HL-60 (cell line): Measurements from ENCODE around the gene PDE8A.

ENCODE experiments used
- GABPA ChIP-seq: IDR thresholded peaks from 2 replicates; pipeline ENCODE4 v1.6.1; 2012; ENCODE audit warnings: low read depth
- POLR2AphosphoS5 ChIP-seq: IDR thresholded peaks from 2 replicates; pipeline ENCODE4 v1.6.1; 2012; ENCODE audit warnings: low read depth
- SPI1 ChIP-seq: IDR thresholded peaks from 2 replicates; pipeline ENCODE4 v1.6.1; 2012; ENCODE audit warnings: low read depth, mild to moderate bottlenecking, borderline replicate concordance
- TF ChIP-seq, protein P1 (sequence below): IDR thresholded peaks from one replicate; pipeline ENCODE4 v1.5.1; 2011; ENCODE audit warnings: low read length, control low read depth, inconsistent platforms; ENCODE audit not compliant: insufficient read depth
- TF ChIP-seq, protein P2 (sequence below): IDR thresholded peaks from 2 replicates; pipeline ENCODE4 v1.6.1; 2012; ENCODE audit warnings: low read depth; ENCODE audit not compliant: insufficient replicate concordance

DNA sequence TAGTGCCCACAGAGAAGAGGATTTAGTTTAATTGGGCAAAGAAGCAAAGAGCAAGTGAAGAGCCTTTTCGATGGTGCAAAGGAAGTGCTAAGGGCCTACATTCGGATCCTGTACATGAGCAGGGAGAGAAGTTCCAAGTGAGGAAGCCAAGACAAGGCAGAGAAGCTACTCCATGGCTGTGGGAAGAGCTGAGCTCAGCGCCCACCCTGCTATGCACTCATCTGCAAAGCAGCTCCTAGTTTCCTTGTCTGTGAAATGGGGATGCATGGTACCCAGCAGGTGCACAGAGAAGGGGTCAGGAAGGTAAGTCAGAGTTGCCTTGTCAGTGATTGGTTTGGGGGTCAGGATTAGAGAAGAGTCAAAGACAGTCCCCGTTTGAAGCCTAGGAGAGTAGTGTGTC lies 126.5 kb downstream of the PDE8A start:
- TF ChIP-seq, protein P1, sequence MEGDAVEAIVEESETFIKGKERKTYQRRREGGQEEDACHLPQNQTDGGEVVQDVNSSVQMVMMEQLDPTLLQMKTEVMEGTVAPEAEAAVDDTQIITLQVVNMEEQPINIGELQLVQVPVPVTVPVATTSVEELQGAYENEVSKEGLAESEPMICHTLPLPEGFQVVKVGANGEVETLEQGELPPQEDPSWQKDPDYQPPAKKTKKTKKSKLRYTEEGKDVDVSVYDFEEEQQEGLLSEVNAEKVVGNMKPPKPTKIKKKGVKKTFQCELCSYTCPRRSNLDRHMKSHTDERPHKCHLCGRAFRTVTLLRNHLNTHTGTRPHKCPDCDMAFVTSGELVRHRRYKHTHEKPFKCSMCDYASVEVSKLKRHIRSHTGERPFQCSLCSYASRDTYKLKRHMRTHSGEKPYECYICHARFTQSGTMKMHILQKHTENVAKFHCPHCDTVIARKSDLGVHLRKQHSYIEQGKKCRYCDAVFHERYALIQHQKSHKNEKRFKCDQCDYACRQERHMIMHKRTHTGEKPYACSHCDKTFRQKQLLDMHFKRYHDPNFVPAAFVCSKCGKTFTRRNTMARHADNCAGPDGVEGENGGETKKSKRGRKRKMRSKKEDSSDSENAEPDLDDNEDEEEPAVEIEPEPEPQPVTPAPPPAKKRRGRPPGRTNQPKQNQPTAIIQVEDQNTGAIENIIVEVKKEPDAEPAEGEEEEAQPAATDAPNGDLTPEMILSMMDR = no peak
- TF ChIP-seq POLR2AphosphoS5 (no peak), GABPA (no peak), SPI1 (no peak)
- TF ChIP-seq, protein P2, sequence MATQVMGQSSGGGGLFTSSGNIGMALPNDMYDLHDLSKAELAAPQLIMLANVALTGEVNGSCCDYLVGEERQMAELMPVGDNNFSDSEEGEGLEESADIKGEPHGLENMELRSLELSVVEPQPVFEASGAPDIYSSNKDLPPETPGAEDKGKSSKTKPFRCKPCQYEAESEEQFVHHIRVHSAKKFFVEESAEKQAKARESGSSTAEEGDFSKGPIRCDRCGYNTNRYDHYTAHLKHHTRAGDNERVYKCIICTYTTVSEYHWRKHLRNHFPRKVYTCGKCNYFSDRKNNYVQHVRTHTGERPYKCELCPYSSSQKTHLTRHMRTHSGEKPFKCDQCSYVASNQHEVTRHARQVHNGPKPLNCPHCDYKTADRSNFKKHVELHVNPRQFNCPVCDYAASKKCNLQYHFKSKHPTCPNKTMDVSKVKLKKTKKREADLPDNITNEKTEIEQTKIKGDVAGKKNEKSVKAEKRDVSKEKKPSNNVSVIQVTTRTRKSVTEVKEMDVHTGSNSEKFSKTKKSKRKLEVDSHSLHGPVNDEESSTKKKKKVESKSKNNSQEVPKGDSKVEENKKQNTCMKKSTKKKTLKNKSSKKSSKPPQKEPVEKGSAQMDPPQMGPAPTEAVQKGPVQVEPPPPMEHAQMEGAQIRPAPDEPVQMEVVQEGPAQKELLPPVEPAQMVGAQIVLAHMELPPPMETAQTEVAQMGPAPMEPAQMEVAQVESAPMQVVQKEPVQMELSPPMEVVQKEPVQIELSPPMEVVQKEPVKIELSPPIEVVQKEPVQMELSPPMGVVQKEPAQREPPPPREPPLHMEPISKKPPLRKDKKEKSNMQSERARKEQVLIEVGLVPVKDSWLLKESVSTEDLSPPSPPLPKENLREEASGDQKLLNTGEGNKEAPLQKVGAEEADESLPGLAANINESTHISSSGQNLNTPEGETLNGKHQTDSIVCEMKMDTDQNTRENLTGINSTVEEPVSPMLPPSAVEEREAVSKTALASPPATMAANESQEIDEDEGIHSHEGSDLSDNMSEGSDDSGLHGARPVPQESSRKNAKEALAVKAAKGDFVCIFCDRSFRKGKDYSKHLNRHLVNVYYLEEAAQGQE = no peak
